Thoracic aorta (tissue), 2 donors: ENCODE data around the gene TEKT2. TPM values are rescaled to one million over a fixed set of nuclear protein-coding genes. Genes with fewer than 3 reads are reported as not detected.

Source experiments
- ATAC-seq: fragments of 150-250 bp; one replicate; pipeline ENCODE4 v1.8.0; 2017; ENCODE audit warnings: low read depth; ENCODE audit not compliant: insufficient number of reproducible peaks, low FRiP score
- DNase-seq: peaks from one replicate; pipeline ENCODE4 v3.0.0-alpha.2; 2020; ENCODE audit warnings: low spot score
- H3K27ac ChIP-seq, 2 donors: fragments of 200-600 bp; sonication (generic); 1 replicate in 1 of 2; 2 replicates in 1 of 2; pipeline ENCODE4 v1.5.1; 2016; ENCODE audit warnings: mild to moderate bottlenecking in 2 of 2, moderate library complexity in 2 of 2
- H3K27me3 ChIP-seq: fragments of 200-600 bp; sonication (generic); replicated peaks from 2 replicates; pipeline ENCODE4 v1.6.0; 2016; ENCODE audit warnings: mild to moderate bottlenecking; ENCODE audit not compliant: insufficient read depth
- H3K36me3 ChIP-seq: fragments of 200-600 bp; sonication (generic); one replicate; pipeline ENCODE4 v1.5.1; 2016
- H3K4me1 ChIP-seq, 2 donors: fragments of 200-600 bp; sonication (generic); 1 replicate in 1 of 2; 2 replicates in 1 of 2; pipeline versions ENCODE4 v1.5.1 to v1.6.0; 2016; ENCODE audit warnings: low read depth in 2 of 2, mild to moderate bottlenecking in 1 of 2; ENCODE audit not compliant: control insufficient read depth in 1 of 2
- H3K4me3 ChIP-seq: fragments of 200-600 bp; sonication (generic); 2 replicates; pipeline ENCODE4 v1.5.1; 2016; ENCODE audit warnings: mild to moderate bottlenecking
- H3K9me3 ChIP-seq: fragments of 200-600 bp; sonication (generic); 2 replicates; pipeline ENCODE4 v1.5.1; 2016
- total RNA-seq, 2 donors: library from RNA; depleted of rRNA; stranded (reverse); fragments of >200 nt; gene quantifications; one replicate each; pipeline versions ENCODE4 v1.1.0 to v1.2.3, GENCODE V29; 2016
- TF ChIP-seq, protein P1 (sequence below): fragments of 200-600 bp; sonication (generic); IDR thresholded peaks from one replicate; pipeline ENCODE4 v1.5.1; 2019; ENCODE audit warnings: antibody characterized with exemption

The TEKT2 gene
- total RNA-seq, 2 donors from 2014 or later = not detected

DNA sequence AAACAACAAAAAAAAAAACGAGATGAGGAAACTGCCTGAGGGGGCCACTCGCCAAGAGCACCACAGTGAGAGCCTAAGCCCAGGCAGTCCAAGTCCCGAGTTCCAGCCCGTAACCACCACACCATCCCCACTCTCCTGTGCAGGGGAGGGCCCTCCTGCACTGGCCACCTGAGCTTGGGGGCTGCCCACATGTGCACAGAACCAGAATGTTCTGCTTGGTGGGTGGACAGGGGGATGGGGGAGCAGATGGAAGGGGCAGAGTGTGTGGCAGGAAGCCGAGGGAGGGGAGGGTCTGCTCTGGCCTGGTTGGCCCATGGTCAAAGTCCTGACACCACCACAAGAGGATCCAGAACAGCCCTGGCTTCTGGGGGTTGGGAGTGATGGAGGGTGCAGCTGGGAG, 22.4 kb downstream of the TEKT2 start:
- DNase-seq = no peak
- Histone ChIP-seq H3K4me3 (no peak overlapping the region), H3K36me3 (no peaks in the 10 kb centered on the region), H3K27ac (no peak overlapping the region), H3K9me3 (no peaks in the 10 kb centered on the region), H3K27me3 (no peaks in the 10 kb centered on the region), H3K4me1 (no peaks in the 10 kb centered on the region)
- no peak for ATAC-seq
- TF ChIP-seq, protein P1, sequence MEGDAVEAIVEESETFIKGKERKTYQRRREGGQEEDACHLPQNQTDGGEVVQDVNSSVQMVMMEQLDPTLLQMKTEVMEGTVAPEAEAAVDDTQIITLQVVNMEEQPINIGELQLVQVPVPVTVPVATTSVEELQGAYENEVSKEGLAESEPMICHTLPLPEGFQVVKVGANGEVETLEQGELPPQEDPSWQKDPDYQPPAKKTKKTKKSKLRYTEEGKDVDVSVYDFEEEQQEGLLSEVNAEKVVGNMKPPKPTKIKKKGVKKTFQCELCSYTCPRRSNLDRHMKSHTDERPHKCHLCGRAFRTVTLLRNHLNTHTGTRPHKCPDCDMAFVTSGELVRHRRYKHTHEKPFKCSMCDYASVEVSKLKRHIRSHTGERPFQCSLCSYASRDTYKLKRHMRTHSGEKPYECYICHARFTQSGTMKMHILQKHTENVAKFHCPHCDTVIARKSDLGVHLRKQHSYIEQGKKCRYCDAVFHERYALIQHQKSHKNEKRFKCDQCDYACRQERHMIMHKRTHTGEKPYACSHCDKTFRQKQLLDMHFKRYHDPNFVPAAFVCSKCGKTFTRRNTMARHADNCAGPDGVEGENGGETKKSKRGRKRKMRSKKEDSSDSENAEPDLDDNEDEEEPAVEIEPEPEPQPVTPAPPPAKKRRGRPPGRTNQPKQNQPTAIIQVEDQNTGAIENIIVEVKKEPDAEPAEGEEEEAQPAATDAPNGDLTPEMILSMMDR = no peak

DNA sequence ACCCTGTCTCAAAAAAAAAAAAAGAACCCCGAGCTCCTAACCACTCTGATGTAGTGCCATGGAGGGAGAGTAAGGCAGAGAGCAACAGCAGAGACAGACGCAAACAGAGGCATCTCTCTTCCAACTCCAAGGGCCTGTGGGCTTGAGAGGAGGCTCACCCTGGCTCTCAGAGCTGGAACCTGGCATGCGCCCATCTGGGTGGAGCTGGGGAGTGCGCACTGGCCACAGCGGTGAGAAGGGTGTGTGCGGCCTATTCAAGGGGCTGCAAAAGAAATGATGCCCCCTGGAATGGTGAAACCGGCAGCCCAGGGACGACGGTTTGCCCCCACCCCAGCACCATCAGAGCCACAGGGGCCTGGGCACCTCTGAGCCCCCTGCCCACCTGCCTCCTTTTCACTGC, 23.5 kb downstream of the TEKT2 start:
- H3K4me3 ChIP-seq = no peak overlapping the region
- no peaks in the 10 kb centered on the region for H3K4me1 ChIP-seq
- no peaks in the 10 kb centered on the region for H3K27me3 ChIP-seq
- H3K27ac ChIP-seq = no peak overlapping the region
- TF ChIP-seq, protein P1 = no peak
- H3K36me3 ChIP-seq = no peaks in the 10 kb centered on the region
- no peak for ATAC-seq
- DNase-seq = no peak
- no peaks in the 10 kb centered on the region for H3K9me3 ChIP-seq

DNA sequence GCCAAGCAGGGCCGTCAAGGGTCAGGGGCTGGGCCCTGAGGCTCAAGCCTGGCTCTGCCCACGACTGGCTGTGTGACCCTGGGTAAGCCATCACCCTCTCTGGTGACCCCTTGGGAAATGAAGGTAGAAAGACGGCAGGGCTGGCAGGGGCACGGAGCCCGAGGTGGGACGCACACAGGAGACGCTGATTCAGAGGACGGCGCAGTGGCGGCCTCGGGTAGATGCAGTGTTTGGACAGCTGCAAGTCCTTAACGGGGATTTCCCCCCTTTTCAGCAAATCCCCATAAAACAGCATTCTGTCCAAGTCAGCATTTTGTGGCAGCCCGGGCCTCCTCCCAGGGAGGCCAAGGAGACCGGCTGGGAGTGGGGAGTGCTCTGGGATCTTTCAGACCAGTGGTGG, 24.4 kb downstream of the TEKT2 start:
- TF ChIP-seq, protein P1 = no peak
- no peaks in the 10 kb centered on the region for H3K9me3 ChIP-seq
- DNase-seq (no peak), ATAC-seq (no peak)
- H3K36me3 ChIP-seq = no peaks in the 10 kb centered on the region
- no peak overlapping the region for H3K27ac ChIP-seq
- no peak overlapping the region for H3K4me3 ChIP-seq
- H3K27me3 ChIP-seq = no peaks in the 10 kb centered on the region
- no peaks in the 10 kb centered on the region for H3K4me1 ChIP-seq

DNA sequence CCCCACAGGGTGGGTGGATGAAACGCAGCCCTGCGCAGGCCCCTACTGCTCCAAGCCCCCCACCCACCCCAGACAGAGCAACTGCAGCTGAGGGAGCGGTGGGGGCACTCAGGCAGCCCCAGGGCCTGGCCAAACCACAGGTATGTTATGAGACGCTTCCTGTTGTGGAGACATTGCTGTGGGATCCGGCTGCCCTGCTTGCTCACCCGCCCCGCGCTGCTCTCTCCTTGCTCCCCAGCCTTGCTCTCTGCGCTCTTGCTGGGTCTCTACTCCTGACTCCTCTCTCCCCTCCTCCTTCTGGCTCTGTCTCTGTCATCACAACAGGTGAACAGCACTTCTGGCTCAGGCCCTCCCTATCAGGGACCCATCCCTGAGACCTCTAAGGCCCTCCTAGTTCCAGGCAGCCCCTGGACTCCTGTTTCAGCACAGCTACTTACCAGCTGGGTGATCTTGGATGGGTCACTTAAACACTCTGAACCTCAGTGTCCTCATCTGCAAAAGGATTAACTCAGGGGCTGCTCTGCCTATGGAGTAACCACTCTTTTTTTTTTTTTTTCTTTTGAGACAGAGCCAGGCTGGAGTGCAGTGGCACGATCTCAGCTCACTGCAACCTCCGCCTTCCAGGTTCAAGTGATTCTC, 25.3 kb downstream of the TEKT2 start:
- Histone ChIP-seq H3K27ac (no peak overlapping the region), H3K9me3 (no peaks in the 10 kb centered on the region), H3K27me3 (no peaks in the 10 kb centered on the region), H3K36me3 (no peaks in the 10 kb centered on the region), H3K4me3 (no peak overlapping the region), H3K4me1 (no peaks in the 10 kb centered on the region)
- ATAC-seq (peak; percentile 4), DNase-seq (no peak)
- TF ChIP-seq, protein P1 = no peak

DNA sequence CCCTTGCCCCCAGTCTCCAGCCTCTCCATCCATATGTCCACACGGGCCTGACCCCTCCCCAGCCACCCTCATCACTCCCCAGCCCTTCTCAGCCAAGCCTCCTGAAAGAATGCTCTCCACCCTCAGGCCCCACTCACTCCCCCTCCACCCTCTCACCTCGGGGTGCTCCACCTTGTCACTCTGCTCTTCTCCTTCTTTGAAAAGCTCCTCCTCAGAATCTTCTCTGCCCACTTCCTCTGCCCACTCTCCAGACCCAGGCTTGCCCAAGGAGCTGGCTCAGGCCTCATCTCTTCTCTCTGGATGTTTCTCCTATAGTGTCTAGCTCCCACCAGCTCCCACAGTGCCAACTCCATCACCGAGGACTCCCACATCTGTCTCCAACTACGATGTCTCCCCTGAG, 27.3 kb downstream of the TEKT2 start:
- no peaks in the 10 kb centered on the region for H3K9me3 ChIP-seq
- TF ChIP-seq, protein P1 = no peak
- H3K27me3 ChIP-seq = no peaks in the 10 kb centered on the region
- DNase-seq = no peak
- H3K4me1 ChIP-seq = peaks cover 10 to 20% of the 10 kb centered on the region in 2 donors
- no peak overlapping the region for H3K27ac ChIP-seq
- H3K36me3 ChIP-seq = no peaks in the 10 kb centered on the region
- ATAC-seq = no peak
- H3K4me3 ChIP-seq = no peak overlapping the region
